Myocyte (in vitro differentiated cells): ENCODE measurements around the gene HRH3. TPM values are rescaled to one million over a fixed set of nuclear protein-coding genes. Genes with fewer than 3 reads are reported as not detected.

Experiments used
- DNase-seq: peaks from one replicate; pipeline ENCODE4 v3.0.0-alpha.2; 2012; ENCODE audit warnings: low read depth
- total RNA-seq: library from RNA; depleted of rRNA; stranded (reverse); fragments of >200 nt; gene quantifications from 2 replicates; pipeline ENCODE4 v1.2.3, GENCODE V29; 2014

The HRH3 gene
- total RNA-seq, 1 donor from 2014 or later: 0.08 TPM

- DNase-seq: no peak
These were observed 18.6 kb downstream of the HRH3 start for GRCh38 chr20:62201173-62202082.

DNA sequence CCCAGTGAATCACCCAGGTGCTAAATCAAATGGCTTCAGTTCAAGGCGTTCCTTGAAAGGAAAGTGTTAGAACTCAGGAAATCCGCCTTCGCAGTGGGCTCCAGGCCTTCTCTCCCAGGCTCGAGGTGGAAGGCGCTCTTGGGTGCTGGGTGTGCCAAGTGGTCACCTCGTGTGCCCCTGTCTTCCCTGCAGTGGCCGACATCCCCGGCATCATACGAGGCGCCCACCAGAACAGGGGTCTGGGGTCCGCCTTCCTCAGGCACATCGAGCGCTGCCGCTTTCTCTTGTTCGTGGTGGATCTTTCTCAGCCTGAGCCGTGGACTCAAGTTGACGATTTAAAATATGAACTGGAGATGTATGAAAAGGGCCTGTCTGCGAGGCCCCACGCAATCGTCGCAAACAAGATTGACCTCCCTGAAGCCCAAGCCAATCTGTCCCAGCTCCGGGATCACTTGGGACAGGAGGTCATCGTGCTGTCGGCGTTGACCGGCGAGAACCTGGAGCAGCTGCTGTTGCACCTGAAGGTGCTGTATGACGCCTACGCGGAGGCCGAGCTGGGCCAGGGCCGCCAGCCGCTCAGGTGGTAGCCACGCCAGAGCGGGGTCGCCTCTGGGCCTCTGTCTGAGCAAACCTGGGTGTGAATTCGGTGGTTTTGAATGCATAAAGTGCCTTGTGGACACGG lies 19.4 kb downstream of the HRH3 start:
- DNase-seq: no peak

DNA sequence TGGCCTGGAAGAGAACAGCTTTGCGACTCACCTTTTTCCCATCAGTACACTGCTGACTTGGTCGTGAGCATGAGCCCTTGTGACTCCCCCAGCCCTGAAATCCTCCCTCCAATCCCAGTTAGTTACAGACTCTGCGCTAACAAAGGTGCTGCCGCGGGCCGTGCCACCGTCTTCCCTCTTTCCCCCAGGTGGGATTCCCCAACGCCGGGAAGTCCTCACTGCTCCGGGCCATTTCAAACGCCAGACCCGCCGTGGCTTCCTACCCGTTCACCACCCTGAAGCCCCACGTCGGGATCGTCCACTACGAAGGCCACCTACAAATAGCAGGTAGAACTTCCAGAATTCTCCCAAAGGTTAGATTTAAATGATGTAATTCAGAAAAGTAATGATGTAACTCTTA lies 21.1 kb downstream of the HRH3 start:
- no peak for DNase-seq

- no peak for DNase-seq
These were observed 21.6 kb downstream of the HRH3 start for GRCh38 chr20:62198496-62198895.

GRCh38 chr20:62197801-62198200 lies 22.3 kb downstream of the HRH3 start:
- no peak for DNase-seq

GRCh38 chr20:62197311-62197710 lies 22.8 kb downstream of the HRH3 start:
- no peak for DNase-seq

DNA sequence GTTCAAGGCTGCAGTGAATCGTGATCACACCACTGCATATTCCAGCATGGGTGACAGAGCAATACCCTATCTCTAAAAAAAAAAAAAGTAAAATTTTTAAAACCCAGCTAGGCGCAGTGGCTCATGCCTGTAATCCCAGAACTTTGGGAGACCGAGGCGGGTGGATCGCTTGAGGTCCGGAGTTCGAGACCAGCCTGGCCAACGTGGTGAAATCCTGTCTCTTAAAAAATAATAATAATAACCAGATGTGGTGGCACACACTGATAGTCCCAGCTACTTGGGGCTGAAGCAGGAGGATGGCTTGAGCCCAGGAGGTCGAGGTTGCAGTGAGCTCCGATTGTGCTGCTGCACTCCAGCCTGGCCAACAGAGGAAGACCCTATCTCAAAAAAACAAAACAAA lies 23.8 kb downstream of the HRH3 start:
- DNase-seq: no peak

GRCh38 chr20:62195736-62196135 lies 24.3 kb downstream of the HRH3 start:
- DNase-seq: no peak

DNA sequence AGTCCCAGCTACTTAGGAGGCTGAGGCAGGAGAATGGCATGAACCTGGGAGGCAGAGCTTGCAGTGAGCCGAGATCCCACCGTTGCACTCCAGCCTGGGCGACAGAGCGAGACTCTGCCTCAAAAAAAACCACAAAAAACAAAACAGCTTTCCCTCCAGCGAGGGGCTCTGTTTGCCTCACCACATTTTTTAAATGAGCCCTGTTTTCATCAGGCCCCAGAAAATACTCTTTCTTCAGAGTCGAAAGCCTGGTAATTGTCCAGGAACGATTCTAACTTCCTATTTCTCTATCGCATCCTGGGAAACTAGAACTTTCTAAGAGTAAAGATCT lies 25.0 kb downstream of the HRH3 start:
- no peak for DNase-seq

- no peak for DNase-seq
These were observed 26.7 kb downstream of the HRH3 start for GRCh38 chr20:62193079-62194025.

DNA sequence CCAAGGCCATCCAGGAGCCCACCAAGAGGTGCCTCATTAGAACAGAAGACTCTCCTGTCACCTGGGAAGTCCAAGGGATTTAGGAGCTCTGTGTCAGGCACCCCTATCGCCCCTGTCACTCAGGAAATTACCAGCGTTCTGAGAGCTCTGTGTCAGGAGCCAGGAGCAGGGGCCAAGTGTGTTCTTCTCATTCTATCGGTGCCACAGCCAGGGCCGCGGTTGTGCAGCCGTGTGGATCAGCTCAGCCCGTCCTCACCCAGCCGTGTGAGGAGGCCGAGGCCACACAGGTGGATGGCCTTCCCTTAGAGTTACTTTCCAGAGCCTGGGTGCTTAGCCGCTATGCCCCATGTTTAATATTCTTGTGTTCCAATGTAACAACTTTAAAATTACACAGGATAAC lies 27.4 kb downstream of the HRH3 start:
- no peak for DNase-seq

- no peak for DNase-seq
These were observed 28.1 kb downstream of the HRH3 start for GRCh38 chr20:62191781-62192559.

GRCh38 chr20:62190639-62191411 lies 29.3 kb downstream of the HRH3 start:
- no peak for DNase-seq

- no peak for DNase-seq
These were observed 32.9 kb downstream of the HRH3 start for GRCh38 chr20:62186887-62187866.

DNA sequence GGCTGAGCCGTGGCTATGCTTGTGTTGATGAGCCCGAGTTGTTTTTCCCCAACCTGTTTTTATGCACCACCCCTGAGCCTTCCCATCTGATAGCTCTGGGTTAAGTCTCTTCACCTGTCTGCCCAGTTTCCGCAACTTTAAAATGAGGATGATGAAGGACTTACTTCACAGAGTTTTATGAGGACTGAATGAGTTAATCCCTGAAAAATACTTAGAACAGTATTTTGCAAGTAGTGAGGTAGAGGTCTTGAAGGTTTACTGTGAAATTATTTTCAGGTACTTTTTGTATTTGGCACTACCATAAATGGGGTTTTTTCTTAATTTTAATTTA lies 34.0 kb downstream of the HRH3 start:
- no peak for DNase-seq

GRCh38 chr20:62183426-62184142 lies 36.5 kb downstream of the HRH3 start:
- no peak for DNase-seq

DNA sequence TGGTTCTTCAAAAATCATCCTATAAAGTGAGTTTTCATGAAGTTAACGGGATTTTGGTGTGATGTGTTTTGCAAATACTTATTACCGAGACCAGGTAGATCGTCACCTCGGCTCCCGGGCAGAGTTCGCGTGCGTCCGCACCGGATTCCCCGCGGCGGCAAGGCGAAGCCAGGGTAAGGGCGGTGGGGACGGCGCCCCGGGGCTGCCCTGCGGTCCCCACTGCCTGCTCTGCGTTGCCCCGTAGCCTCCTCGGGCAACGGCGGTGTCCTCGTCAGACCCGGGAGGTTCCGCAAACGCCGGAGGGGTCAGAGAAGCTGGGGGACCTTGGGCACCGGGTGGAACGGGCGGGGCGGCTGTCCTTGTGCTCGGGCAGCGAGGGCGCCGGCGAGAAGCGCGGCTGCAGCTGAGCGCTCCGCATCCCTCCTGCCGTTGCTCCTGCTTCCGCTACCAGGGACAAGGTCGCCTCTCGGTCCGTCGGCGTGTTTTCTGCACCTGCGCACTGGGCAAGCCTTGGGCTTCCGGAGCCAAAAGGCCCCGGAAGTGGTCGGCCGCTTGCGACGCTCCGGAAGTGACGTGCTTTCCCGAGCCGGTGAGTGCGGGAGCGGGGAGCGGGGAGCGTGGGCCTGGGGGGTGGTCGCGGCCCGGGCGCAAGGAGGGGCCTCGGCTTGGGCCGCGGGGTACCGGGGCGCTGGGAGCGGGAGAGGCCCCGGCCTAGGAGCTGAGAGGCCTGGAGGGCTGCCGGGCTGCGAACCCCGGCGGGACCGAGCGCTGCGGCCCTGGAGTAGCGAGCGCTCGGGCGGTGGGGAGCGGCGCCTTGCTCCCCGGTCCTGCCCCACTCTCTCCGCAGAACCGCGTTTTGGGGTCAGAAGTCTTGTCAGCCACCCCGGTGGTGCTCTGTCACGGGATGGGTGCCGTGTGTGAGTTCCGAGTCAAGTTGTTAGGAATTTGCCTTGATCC lies 37.3 kb downstream of the HRH3 start, which contains the start of gene MTG2:
TSS of gene MTG2 (plus strand) at position 560 of the 957 bp plus-strand sequence. CDS start 10,393 bp downstream, outside the sequence.
- peak; percentile 97 for DNase-seq
